Esophagus muscularis mucosa (tissue), 4 donors: ENCODE results near the gene CHRNA7. TPM values are rescaled to one million over a fixed set of nuclear protein-coding genes. Genes with fewer than 3 reads are reported as not detected.

Experiments used
- DNase-seq: peaks from one replicate; pipeline ENCODE4 v3.0.0-alpha.2; 2017; ENCODE audit errors: extremely low spot score
- H3K27ac ChIP-seq, 4 donors: fragments of 200-600 bp; sonication (generic); replicated peaks in 1 of 4; 1 replicate in 3 of 4; 2 replicates in 1 of 4; pipeline ENCODE4 v1.5.1; 2016 to 2019; ENCODE audit warnings: mild to moderate bottlenecking in 1 of 4
- H3K27me3 ChIP-seq, 4 donors: fragments of 200-600 bp; sonication (generic); one replicate each; pipeline versions ENCODE4 v1.5.1 to v1.6.0; 2016 to 2019
- H3K36me3 ChIP-seq, 4 donors: fragments of 200-600 bp; sonication (generic); one replicate each; pipeline ENCODE4 v1.5.1; 2016 to 2019
- H3K4me1 ChIP-seq, 4 donors: fragments of 200-600 bp; sonication (generic); one replicate each; pipeline ENCODE4 v1.5.1; 2016 to 2019
- H3K4me3 ChIP-seq, 4 donors: fragments of 200-600 bp; sonication (generic); 1 replicate in 2 of 4; 2 replicates in 2 of 4; pipeline ENCODE4 v1.5.1; 2016 to 2019; ENCODE audit warnings: mild to moderate bottlenecking in 4 of 4, moderate library complexity in 1 of 4
- H3K9me3 ChIP-seq, 4 donors: fragments of 200-600 bp; sonication (generic); 1 replicate in 3 of 4; 2 replicates in 1 of 4; pipeline ENCODE4 v1.5.1; 2016 to 2019
- CTCF ChIP-seq, 3 experiments: fragments of 200-600 bp in 2 of 3; fragments of 450-650 bp in 1 of 3; sonication (generic) in 2 of 3; IDR thresholded peaks; one replicate each; pipeline ENCODE4 v1.5.1; 2017 to 2019; ENCODE audit warnings: antibody characterized with exemption in 3 of 3, mild to moderate bottlenecking in 2 of 3, moderate library complexity in 1 of 3
- EP300 ChIP-seq: sonication (generic); formaldehyde crosslinking; IDR thresholded peaks from one replicate; pipeline ENCODE4 v1.6.1; 2017; ENCODE audit warnings: antibody characterized with exemption
- POLR2A ChIP-seq: fragments of 450-650 bp; IDR thresholded peaks from one replicate; pipeline ENCODE4 v1.6.1; 2017; ENCODE audit warnings: antibody characterized with exemption, moderate library complexity, mild to moderate bottlenecking, low read depth
- POLR2AphosphoS5 ChIP-seq, 2 donors: sonication (generic); formaldehyde crosslinking; IDR thresholded peaks; one replicate each; pipeline ENCODE4 v1.6.1; 2017; ENCODE audit warnings: antibody characterized with exemption in 2 of 2
- WGBS: methylation state at CpG from one replicate; pipeline ENCODE4 v1.1.5; 2018; 5-methylcytosine and 5-hydroxymethylcytosine counted together
- intact Hi-C: fragments of 100-400 bp; cut with DNase I; formaldehyde crosslinking; loops from one replicate; pipeline ENCODE4 v1.15.1; 2023
- total RNA-seq, 4 donors: library from RNA; depleted of rRNA; stranded (reverse); fragments of >200 nt; gene quantifications; one replicate each; pipeline versions ENCODE4 v1.1.0 to v1.2.1, GENCODE V29; 2016

Gene CHRNA7
- 1 to 10 TPM in 3 of 4 donors, under 1 TPM in 1; 0.83 to 2.8 (median 1.7) TPM for total RNA-seq

DNA sequence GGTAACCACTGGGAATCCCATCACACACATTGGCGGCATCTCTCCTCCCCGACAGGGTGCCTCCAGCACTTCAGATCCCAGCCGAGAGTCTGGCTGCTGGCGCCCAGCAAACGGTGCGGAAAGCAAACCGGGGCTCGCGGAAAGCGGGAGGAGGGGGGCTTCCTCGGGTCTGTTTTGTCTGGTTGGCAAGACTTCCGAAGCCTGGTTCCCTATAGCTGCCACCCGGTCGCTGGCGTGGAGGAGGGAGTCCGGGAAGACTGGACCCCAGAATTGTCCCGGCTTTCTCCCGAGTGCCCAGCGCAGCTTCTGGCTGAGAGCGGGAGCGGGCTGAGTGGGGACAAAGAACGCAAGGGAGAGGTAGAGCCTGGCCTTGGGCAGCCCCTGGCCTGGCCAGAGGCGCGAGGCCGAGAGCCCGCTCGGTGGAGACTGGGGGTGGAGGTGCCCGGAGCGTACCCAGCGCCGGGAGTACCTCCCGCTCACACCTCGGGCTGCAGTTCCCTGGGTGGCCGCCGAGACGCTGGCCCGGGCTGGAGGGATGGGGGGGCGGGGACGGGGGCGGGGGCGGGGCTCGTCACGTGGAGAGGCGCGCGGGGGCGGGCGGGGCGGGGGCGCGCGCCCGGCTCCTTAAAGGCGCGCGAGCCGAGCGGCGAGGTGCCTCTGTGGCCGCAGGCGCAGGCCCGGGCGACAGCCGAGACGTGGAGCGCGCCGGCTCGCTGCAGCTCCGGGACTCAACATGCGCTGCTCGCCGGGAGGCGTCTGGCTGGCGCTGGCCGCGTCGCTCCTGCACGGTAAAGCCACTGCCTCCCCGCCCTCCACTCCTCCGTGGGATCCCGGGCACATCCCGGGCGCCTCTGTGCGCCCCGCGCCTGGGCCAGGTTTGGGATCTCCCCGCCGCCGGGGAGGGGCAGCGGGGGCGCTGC is at the start of gene CHRNA7:
TSS of gene CHRNA7 (plus strand) at position 654 of the 920 bp plus-strand sequence. CDS start at position 734, 80 bp downstream.
- intact Hi-C loops, result no loop called here
- whole genome bisulfite sequencing, result under 1% methylated on average over 38 of the region's 92 CpGs
- Histone ChIP-seq H3K27me3 (peaks cover 0 to 44% (median 7%) of the 10 kb centered on the region in 4 donors), H3K36me3 (no peaks in the 10 kb centered on the region), H3K27ac (peak within 1 kb of the TSS in 2 of 4 donors; percentile 27 to 49), H3K4me1 (peaks cover 14 to 23% (median 23%) of the 10 kb centered on the region in 4 donors), H3K4me3 (peak within 1 kb of the TSS; percentile 59 to 67 (median 64)), H3K9me3 (no peaks in the 10 kb centered on the region)
- no peak for DNase-seq
- peak in 1 of 2 donors; percentile 27 for TF ChIP-seq POLR2AphosphoS5 (IDR thresholded peaks at IDR 0.05)
- TF ChIP-seq EP300, result no peak
- no peak for TF ChIP-seq POLR2A
- peak in 2 of 3 experiments; percentile 25 to 51 for TF ChIP-seq CTCF (IDR thresholded peaks at IDR 0.05)

DNA sequence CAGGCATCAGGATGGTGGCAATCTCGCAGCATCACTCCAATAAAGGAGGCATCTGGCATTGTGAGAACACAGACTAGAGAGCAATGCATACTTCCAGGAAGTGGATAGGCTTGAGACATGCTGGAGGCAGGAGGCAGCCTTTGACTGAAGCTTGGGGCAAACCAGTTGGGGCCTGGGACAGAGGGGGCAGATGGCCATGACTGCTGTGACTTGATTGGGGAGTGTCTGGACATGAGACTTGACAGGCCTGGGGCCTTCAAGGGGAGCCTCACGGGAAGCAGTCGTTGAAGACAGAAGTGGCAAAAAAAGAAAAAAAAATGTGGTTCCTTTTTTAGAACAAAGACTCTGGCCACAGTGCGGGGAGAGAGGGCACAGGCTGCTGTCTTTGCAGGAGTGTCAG is 44.7 kb upstream of the CHRNA7 start:
- Histone ChIP-seq H3K27ac (no peak overlapping the region), H3K36me3 (no peaks in the 10 kb centered on the region), H3K4me1 (no peaks in the 10 kb centered on the region), H3K4me3 (no peak overlapping the region), H3K9me3 (no peaks in the 10 kb centered on the region), H3K27me3 (no peaks in the 10 kb centered on the region)
- intact Hi-C loops, result no loop called here
- no peak for DNase-seq
- TF ChIP-seq POLR2A (no peak), POLR2AphosphoS5 (IDR thresholded peaks at IDR 0.05) (no peak), CTCF (IDR thresholded peaks at IDR 0.05) (no peak), EP300 (no peak)
- 32% methylated on average over 4 of the region's 4 CpGs for WGBS

DNA sequence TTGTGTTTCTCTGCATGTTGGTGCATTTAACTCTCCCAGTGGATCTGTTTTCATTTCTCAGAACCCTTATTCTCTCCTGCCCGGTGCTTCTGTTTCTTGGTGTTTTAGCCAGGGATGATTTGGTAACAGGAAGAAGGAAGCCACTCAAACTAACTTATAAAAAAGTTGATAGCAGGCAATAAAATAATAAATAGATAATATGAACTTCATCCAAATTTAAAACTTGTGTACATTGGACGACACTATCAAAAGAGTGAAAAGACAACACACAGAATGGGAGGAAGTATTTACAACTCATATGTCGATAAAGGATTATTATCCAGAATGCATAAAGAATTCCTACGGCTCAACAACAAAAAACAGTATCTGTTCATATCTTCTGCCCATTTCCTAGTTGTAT is 37.3 kb upstream of the CHRNA7 start:
- H3K27ac ChIP-seq, result no peak overlapping the region
- no peak overlapping the region for H3K4me3 ChIP-seq
- intact Hi-C loops, result loop anchor here (10.0 kb wide), 1 partner anchor 62 kb away; no protein-coding TSS in a partner anchor
- no peaks in the 10 kb centered on the region for H3K36me3 ChIP-seq
- no peaks in the 10 kb centered on the region for H3K9me3 ChIP-seq
- H3K4me1 ChIP-seq, result no peaks in the 10 kb centered on the region
- WGBS, result 90% methylated on average over 4 of the region's 4 CpGs
- TF ChIP-seq POLR2A (no peak), EP300 (no peak), POLR2AphosphoS5 (IDR thresholded peaks at IDR 0.05) (no peak), CTCF (IDR thresholded peaks at IDR 0.05) (no peak)
- no peak for DNase-seq
- H3K27me3 ChIP-seq, result peaks cover 0 to 4% (median 0%) of the 10 kb centered on the region in 4 donors

DNA sequence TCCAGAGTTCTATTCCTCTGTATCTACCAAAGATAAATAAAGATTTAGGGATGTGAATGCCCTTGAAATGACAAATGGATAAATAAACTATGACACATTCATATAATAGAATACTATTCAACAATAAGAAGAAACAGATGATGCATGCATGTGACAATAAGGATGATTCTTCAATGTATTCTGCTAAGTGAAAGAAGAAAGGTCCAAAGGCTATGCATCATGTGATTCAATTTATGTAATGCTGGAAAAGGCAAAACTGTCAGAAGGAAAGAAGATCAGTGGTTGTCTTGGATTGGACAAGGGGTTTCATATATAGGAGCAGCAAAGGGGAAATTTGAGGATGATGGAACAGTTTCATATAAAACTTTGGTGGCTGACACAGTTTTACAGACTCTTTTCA is 32.6 kb upstream of the CHRNA7 start:
- Histone ChIP-seq H3K27me3 (peaks cover 0 to 4% (median 0%) of the 10 kb centered on the region in 4 donors), H3K36me3 (no peaks in the 10 kb centered on the region), H3K4me3 (no peak overlapping the region), H3K4me1 (no peaks in the 10 kb centered on the region), H3K9me3 (no peaks in the 10 kb centered on the region), H3K27ac (no peak overlapping the region)
- intact Hi-C loops, result loop anchor here (10.0 kb wide), 1 partner anchor 57 kb away; no protein-coding TSS in a partner anchor
- TF ChIP-seq POLR2A (no peak), CTCF (IDR thresholded peaks at IDR 0.05) (no peak), EP300 (no peak), POLR2AphosphoS5 (IDR thresholded peaks at IDR 0.05) (no peak)
- DNase-seq, result no peak
